Stimulated activated CD4-positive, alpha-beta T cell treated with anti-CD3 and anti-CD28 coated beads, TNF-alpha, amount 100 ng/mL, for 1 hour (primary cell): Measurements from ENCODE around the gene ITGB7.

Source experiments
- DNase-seq, 3 donors: peaks; one replicate each; pipeline ENCODE4 v3.0.0-alpha.2; 2020; ENCODE audit warnings: low read depth in 3 of 3, low spot score in 1 of 3

Gene ITGB7

DNA sequence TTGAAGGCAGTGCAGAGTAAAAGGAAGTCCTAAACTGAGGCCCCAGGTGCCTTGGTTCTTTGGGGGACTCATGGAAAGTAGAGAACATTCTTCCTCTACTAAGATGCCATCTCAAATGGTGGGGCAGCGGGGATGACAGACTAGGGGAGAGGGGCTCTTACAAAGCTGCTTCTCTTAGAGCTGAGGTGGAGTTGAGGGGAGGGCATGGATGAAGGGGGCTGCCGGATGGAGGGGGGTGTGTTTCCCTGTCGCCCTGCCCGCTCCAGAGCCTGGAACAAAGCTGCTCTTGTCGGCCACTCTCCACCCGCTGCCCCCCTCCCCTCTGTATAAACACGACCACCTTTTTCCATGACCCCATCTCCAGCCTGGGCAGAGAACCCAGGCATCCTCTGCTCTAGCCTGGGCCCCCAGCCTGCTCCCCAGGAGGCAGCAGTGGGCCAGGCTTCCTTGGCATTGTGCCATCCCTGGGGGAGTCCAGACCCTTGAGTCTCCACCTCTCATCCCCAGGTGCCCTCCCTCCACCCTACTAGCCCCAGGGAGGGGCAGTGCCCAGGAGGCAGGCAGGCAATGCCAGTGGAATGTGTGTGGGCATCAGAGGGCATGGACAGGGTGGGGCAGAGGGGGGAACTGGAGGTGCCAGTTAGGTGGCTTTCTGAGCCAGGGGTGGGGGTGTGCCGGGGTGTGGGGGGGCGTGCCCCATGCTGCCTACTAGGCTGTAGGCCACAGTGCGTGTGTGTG lies 23.2 kb upstream of the ITGB7 start:
- no peak for DNase-seq

DNA sequence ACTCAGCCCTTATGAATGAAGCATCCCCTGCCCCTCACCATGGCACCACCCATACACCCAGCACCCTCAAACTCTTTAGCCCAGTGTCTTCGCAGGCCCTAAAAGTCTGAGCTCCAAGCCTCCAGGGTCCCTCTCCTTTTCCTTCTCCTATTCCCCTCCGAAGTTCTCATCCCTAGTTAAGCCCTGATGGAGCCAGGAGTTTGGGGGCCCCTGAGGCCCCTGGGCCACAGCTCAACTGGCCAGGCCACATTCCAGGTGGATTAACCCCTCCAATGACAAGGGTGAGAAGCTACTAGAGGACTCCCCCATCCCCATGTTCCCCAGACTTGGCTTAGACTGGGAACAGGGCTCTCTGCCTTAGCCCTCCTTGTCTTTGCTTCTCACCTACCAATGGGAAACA lies 22.4 kb upstream of the ITGB7 start:
- DNase-seq = no peak

DNA sequence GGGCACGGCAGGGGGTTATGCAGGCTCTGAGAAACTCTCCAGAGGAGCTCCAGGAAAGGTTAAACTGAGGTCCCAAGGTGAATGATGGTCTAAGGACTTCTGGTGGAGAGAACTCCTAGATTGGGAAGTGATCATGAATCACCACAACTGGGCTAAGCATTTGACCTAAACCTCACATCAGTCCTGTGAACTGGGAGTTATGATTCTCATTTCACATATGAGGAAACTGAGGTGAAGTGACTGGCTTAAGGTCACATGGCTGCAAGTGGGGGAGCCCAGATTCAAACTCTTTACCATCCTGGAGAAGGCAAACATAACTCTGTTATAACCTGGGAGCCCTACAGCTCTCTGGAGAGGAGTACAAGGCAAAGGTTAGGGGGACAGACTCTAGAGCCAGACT lies 20.8 kb upstream of the ITGB7 start:
- no peak for DNase-seq

DNA sequence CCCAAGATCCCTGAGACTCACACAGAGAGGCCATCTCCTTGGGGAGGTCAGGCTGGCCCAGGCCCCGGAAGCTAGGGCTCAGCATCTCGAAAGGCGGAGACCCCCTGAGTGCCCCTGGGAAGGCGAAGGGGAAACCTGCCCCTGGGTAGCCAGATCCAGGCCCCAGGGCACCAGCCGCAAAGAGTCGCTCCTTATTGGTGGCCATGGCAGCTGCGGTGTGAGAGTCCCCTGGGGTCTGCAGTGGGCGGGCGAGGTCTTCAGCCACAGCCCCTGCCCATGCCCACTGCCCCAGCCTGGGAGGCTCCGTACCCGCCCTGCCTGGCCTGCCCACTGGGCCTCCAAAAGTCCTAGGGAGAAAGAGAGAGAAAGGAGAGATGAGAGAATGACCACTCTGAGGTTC lies 20.3 kb upstream of the ITGB7 start:
- DNase-seq = no peak

GRCh38 chr12:53226815-53227214 lies 19.8 kb upstream of the ITGB7 start:
- no peak for DNase-seq

- DNase-seq = no peak
These were observed 18.8 kb upstream of the ITGB7 start for GRCh38 chr12:53225635-53226424.

GRCh38 chr12:53224897-53225634 lies 18.0 kb upstream of the ITGB7 start:
- no peak for DNase-seq

DNA sequence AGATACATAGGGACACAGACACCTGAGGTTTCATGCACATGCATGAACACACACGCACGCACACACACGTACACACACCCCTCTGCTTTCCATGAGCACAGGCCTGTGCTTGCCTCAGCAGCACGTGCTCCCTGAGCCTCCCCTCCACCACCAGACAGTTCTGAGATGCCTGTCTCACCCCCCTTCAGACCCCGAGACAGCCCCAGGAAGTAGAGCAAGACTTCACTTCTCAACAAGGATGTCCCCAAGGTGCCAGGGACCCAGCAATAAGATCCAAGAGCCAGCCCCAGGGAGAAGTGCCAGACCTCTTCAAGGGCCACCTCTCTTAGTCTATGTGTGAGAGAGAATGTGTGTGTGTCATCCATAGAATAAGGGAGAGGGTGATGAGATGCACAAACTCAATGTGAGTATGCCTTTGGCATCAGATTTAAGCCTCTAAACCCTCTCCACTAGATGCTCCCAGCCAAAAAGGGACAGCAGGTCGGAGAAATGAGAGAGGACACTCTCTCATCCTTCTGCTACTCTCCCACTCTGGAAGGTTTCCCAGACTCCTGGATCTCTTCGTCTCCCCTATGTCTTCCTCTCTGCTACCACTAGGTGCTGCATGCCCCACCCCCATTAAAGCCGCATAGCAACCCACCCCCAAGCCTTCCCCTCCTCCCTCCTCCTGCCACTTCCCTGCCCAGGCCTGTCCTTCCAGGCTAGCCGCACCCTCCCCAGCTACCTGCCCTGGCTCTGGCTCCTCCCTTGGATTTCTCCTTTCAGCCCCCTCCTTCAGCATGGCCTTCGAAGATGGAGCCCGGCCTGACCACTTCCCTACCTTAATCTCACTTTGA lies 17.2 kb upstream of the ITGB7 start:
- DNase-seq = no peak

GRCh38 chr12:53223389-53224060 lies 16.5 kb upstream of the ITGB7 start:
- DNase-seq = no peak

- no peak for DNase-seq
These were observed 15.8 kb upstream of the ITGB7 start for GRCh38 chr12:53222806-53223261.

DNA sequence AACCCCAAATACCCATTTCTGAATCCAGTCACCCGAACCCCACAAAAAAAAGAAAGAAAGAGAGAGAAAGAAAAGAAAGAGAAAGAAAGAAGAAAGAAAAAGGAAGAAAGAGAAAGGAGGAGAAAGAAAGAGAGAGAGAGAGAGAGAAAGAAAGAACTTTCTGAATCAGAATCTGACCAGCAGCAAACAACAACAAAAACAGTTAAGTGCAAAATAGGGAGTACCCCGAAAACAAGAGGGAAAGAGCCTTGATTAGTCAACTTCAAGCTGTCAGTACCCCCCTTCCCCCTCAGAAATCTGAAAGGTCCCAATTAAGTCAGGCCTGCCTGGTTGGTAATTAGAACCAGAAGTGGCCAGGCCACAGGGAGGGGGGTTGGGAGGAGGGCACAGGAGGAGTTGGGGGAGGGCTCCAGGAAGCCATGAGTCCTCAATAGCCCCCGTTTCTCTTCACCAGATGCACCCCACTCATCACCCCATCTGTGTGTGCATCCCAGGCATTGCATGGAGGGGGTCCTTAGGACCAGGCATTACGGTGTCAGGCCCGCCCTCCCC lies 15.2 kb upstream of the ITGB7 start:
- DNase-seq = no peak

GRCh38 chr12:53221203-53222080 lies 14.4 kb upstream of the ITGB7 start:
- DNase-seq = no peak

GRCh38 chr12:53220694-53221202 lies 13.7 kb upstream of the ITGB7 start:
- DNase-seq = peak; percentile 56 to 70 (median 59)

DNA sequence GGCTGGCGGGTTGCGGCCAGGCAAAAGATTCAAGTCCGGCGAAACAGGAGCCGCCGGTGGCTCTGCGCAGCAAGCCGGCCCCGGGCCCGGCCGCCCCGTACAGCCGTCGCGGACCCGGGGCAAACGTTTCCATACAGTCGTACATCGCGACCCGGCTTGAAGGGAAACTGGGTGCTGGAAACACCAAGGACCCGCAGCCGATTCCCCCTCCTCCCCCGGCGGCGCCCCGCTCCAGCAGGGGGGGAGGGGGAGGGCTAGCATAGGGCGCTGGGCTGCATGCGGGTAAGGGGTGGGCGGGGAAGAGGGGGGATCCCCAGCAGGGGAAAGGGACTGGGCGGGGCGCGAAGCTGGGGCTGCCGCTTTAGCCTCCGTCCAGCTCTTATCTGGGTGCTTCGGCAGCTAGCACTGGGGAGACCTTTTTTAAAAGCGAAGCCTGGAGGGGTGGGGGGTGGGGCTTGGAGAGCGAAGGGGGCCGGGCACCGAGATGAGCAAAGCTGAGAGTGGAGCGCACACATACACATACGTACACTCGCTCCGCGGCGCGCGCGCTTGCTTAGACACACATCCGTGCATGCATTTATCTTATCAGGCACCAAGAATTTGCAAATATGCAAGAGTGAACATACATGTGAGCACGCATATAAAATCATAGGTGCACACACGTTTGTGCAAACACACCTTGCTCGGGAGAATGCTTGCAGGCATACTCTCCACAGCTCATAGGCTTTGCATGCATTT lies 13.1 kb upstream of the ITGB7 start:
- DNase-seq = peak in 1 of 3 donors; percentile 56

GRCh38 chr12:53219292-53219955 lies 12.4 kb upstream of the ITGB7 start:
- peak in 2 of 3 donors; percentile 44 to 57 for DNase-seq

DNA sequence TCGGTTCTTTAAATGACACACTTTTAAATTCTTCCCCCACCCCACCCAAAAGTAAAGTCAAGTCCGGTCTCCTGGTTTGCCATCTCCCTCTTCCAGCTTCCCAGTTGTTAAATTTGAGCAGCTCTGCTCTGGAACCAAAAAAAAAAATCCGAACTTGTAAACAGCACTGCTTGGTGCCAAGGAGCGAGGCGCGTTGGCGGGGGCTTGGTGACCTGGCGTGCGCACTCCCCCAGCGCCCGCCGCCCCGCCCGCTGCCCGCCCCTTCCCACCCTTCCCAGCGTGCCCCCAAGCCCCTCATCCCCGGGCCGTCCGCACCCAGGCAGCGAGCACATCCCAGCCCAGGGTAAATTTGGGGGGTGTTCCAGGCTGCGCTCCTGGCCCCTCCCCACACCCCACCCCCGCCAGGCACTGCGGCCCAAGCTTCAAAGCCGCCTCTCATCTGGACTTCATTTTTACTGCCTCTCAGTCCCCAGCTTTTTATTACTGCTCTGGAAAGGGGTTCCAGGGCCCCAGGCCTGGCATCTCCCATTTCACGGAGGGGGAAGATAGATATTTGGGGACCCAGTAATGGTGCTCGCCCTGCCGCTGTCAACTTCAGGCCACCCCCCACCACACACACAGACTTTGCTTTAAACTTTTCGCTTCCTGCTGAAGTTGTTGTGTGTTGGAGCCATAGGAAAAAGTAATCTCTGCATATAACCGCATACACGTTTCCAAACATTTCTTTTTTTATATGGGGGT lies 11.7 kb upstream of the ITGB7 start:
- no peak for DNase-seq

DNA sequence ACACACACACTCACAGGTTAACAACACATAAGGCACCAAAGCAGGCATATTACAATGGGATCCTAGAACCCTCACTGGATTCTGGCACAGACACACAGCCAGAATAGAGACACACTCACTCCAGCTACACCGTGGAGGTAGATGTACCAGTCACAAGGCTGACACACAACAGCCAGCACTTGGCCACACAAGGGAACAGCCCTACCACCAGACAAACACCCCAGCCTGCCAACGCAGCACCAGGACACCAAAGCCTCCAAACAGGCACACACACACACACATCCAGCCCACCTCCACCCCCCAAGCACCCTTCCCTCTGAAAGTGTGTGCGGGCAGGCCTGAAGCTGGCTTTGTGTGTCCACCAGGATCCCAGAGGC lies 10.9 kb upstream of the ITGB7 start:
- no peak for DNase-seq
